Astrocyte (in vitro differentiated cells and primary cell): ENCODE data around the gene PPM1L. TPM values are rescaled to one million over a fixed set of nuclear protein-coding genes. Genes with fewer than 3 reads are reported as not detected.

ENCODE experiments used
- DNase-seq: peaks from one replicate; pipeline ENCODE4 v3.0.0-alpha.2; 2010; ENCODE audit warnings: low read depth
- FAIRE-seq: peaks from 2 replicates; lab custom pipeline; 2011; peaks lifted over from hg19 to GRCh38; lab: Jason Lieb, UNC
- H2AFZ ChIP-seq: 2 replicates; pipeline ENCODE4 v1.6.0; 2012; ENCODE audit warnings: low read depth, low read length, inconsistent platforms
- H3K27ac ChIP-seq: 2 replicates; pipeline ENCODE4 v1.5.1; 2011; ENCODE audit warnings: low read depth, low read length, inconsistent platforms
- H3K27me3 ChIP-seq: 2 replicates; pipeline ENCODE4 v1.6.0; 2011; ENCODE audit warnings: low read length, inconsistent platforms; ENCODE audit not compliant: insufficient read depth
- H3K36me3 ChIP-seq: 2 replicates; pipeline ENCODE4 v1.5.1; 2011; ENCODE audit warnings: low read length, inconsistent platforms; ENCODE audit not compliant: insufficient read depth
- H3K4me1 ChIP-seq: 2 replicates; pipeline ENCODE4 v1.5.1; 2011; ENCODE audit warnings: low read length, inconsistent platforms; ENCODE audit not compliant: insufficient read depth
- H3K4me2 ChIP-seq: 2 replicates; pipeline ENCODE4 v1.6.0; 2012; ENCODE audit warnings: low read length, inconsistent platforms
- H3K4me3 ChIP-seq: 2 replicates; pipeline ENCODE4 v1.5.1; 2011; ENCODE audit warnings: low read depth, mild to moderate bottlenecking, low read length, inconsistent platforms; ENCODE audit not compliant: insufficient read depth
- H3K79me2 ChIP-seq: 2 replicates; pipeline ENCODE4 v1.6.0; 2012; ENCODE audit warnings: mild to moderate bottlenecking, low read length, inconsistent platforms; ENCODE audit not compliant: insufficient read depth
- H3K9ac ChIP-seq: 2 replicates; pipeline ENCODE4 v1.6.0; 2012; ENCODE audit warnings: mild to moderate bottlenecking, low read length, inconsistent platforms
- H3K9me3 ChIP-seq: 2 replicates; pipeline ENCODE4 v1.5.1; 2012; ENCODE audit warnings: low read depth, mild to moderate bottlenecking, low read length, inconsistent platforms; ENCODE audit not compliant: insufficient read depth
- H4K20me1 ChIP-seq: 2 replicates; pipeline ENCODE4 v1.6.0; 2012; ENCODE audit warnings: low read length, inconsistent platforms; ENCODE audit not compliant: insufficient read depth
- H3K27ac Mint-ChIP-seq: one replicate; pipeline ENCODE4 v1.8.0; 2021; ENCODE audit warnings: mild to moderate bottlenecking, mixed read lengths; ENCODE audit not compliant: unreplicated experiment
- H3K27me3 Mint-ChIP-seq: one replicate; pipeline ENCODE4 v1.8.0; 2021; ENCODE audit warnings: low read depth, mixed read lengths; ENCODE audit not compliant: unreplicated experiment
- H3K36me3 Mint-ChIP-seq: one replicate; pipeline ENCODE4 v1.8.0; 2021; ENCODE audit warnings: low read depth, mixed read lengths; ENCODE audit not compliant: unreplicated experiment
- H3K4me1 Mint-ChIP-seq: one replicate; pipeline ENCODE4 v1.8.0; 2021; ENCODE audit warnings: low read depth, mixed read lengths; ENCODE audit not compliant: unreplicated experiment
- H3K4me3 Mint-ChIP-seq: one replicate; pipeline ENCODE4 v1.8.0; 2021; ENCODE audit warnings: mild to moderate bottlenecking, moderate library complexity, mixed read lengths; ENCODE audit not compliant: unreplicated experiment
- H3K9me3 Mint-ChIP-seq: one replicate; pipeline ENCODE4 v1.8.0; 2021; ENCODE audit warnings: mild to moderate bottlenecking, mixed read lengths; ENCODE audit not compliant: unreplicated experiment
- CTCF ChIP-seq: IDR thresholded peaks from 2 replicates; pipeline ENCODE4 v1.5.1; 2011; ENCODE audit warnings: low read depth, mild to moderate bottlenecking, inconsistent platforms, low read length, moderate library complexity; ENCODE audit not compliant: insufficient read depth
- EZH2 ChIP-seq: IDR thresholded peaks from 2 replicates; pipeline ENCODE4 v1.6.1; 2012; ENCODE audit warnings: mild to moderate bottlenecking, low read length, inconsistent platforms; ENCODE audit not compliant: insufficient read depth
- total RNA-seq: library from RNA; stranded (reverse); gene quantifications from 2 replicates; pipeline ENCODE4 v1.2.1, GENCODE V29; 2021

The PPM1L gene
- total RNA-seq, 1 donor from 2014 or later = 6.3 TPM

GRCh38 chr3:161051856-161052255, 295.8 kb downstream of the PPM1L start:
- Mint-ChIP-seq H3K4me1 (peaks cover 3% of the 10 kb centered on the region), H3K4me3 (no peak overlapping the region), H3K27ac (no peak overlapping the region), H3K9me3 (peaks cover 2% of the 10 kb centered on the region), H3K27me3 (no peaks in the 10 kb centered on the region), H3K36me3 (no peaks in the 10 kb centered on the region)
- H3K4me1 ChIP-seq = no peaks in the 10 kb centered on the region
- H3K27me3 ChIP-seq = no peaks in the 10 kb centered on the region
- H3K4me2 ChIP-seq = no peak overlapping the region
- H3K27ac ChIP-seq = no peak overlapping the region
- H3K79me2 ChIP-seq = no peaks in the 10 kb centered on the region
- TF ChIP-seq EZH2 (no peak), CTCF (no peak)
- no peaks in the 10 kb centered on the region for H3K36me3 ChIP-seq
- no peak overlapping the region for H3K4me3 ChIP-seq
- FAIRE-seq = no peak
- DNase-seq = no peak
- no peak overlapping the region for H2AFZ ChIP-seq
- no peaks in the 10 kb centered on the region for H4K20me1 ChIP-seq
- no peaks in the 10 kb centered on the region for H3K9me3 ChIP-seq
- no peak overlapping the region for H3K9ac ChIP-seq

- TF ChIP-seq CTCF (no peak), EZH2 (no peak)
- Histone ChIP-seq H3K79me2 (no peaks in the 10 kb centered on the region), H2AFZ (no peak overlapping the region), H3K36me3 (no peaks in the 10 kb centered on the region), H3K27me3 (no peaks in the 10 kb centered on the region), H3K27ac (no peak overlapping the region), H4K20me1 (no peaks in the 10 kb centered on the region), H3K4me1 (no peaks in the 10 kb centered on the region), H3K9me3 (no peaks in the 10 kb centered on the region), H3K4me3 (no peak overlapping the region), H3K4me2 (no peak overlapping the region), H3K9ac (no peak overlapping the region)
- H3K36me3 Mint-ChIP-seq = no peaks in the 10 kb centered on the region
- no peak for DNase-seq
- peaks cover 3% of the 10 kb centered on the region for H3K4me1 Mint-ChIP-seq
- no peak overlapping the region for H3K27ac Mint-ChIP-seq
- no peaks in the 10 kb centered on the region for H3K27me3 Mint-ChIP-seq
- no peak overlapping the region for H3K4me3 Mint-ChIP-seq
- H3K9me3 Mint-ChIP-seq = no peaks in the 10 kb centered on the region
- no peak for FAIRE-seq
Observed at GRCh38 chr3:161054860-161055604, 299.0 kb downstream of the PPM1L start.

- H3K27me3 ChIP-seq = no peaks in the 10 kb centered on the region
- DNase-seq (no peak), FAIRE-seq (no peak)
- no peak overlapping the region for H3K27ac ChIP-seq
- no peak overlapping the region for H3K4me3 Mint-ChIP-seq
- H3K9me3 Mint-ChIP-seq = peaks cover 3% of the 10 kb centered on the region
- H2AFZ ChIP-seq = no peak overlapping the region
- no peaks in the 10 kb centered on the region for H3K36me3 ChIP-seq
- no peak overlapping the region for H3K4me2 ChIP-seq
- no peak for TF ChIP-seq EZH2
- TF ChIP-seq CTCF = no peak
- no peaks in the 10 kb centered on the region for H3K9me3 ChIP-seq
- H3K4me1 ChIP-seq = peaks cover 2% of the 10 kb centered on the region
- H3K79me2 ChIP-seq = no peaks in the 10 kb centered on the region
- no peaks in the 10 kb centered on the region for H3K36me3 Mint-ChIP-seq
- no peaks in the 10 kb centered on the region for H3K4me1 Mint-ChIP-seq
- H3K4me3 ChIP-seq = no peak overlapping the region
- H3K9ac ChIP-seq = no peak overlapping the region
- no peaks in the 10 kb centered on the region for H4K20me1 ChIP-seq
- H3K27me3 Mint-ChIP-seq = no peaks in the 10 kb centered on the region
- H3K27ac Mint-ChIP-seq = no peak overlapping the region
Observed at GRCh38 chr3:161064413-161064812, 308.4 kb downstream of the PPM1L start.
